Chondrocyte (in vitro differentiated cells): ENCODE data around the gene RAB3IL1. TPM values are rescaled to one million over a fixed set of nuclear protein-coding genes. Genes with fewer than 3 reads are reported as not detected.
A peak's percentile ranks its signal among the peaks of the same experiment; 100 is the strongest.
"Not testable (repeated sequence)": the region's sequence is repeated elsewhere in the genome, so short reads cannot be mapped to it uniquely, and the experiment has no call there.

Experiments used
- DNase-seq: peaks from one replicate; pipeline ENCODE4 v3.0.0; 2021; ENCODE audit warnings: mixed read lengths, low spot score
- H3K27ac Mint-ChIP-seq: one replicate; pipeline ENCODE4 v1.8.0; 2021; ENCODE audit warnings: mild to moderate bottlenecking, moderate library complexity, mixed read lengths; ENCODE audit not compliant: unreplicated experiment
- H3K27me3 Mint-ChIP-seq: 2 replicates; pipeline ENCODE4 v1.8.0; 2021; ENCODE audit warnings: low read depth, mixed read lengths
- H3K36me3 Mint-ChIP-seq: 2 replicates; pipeline ENCODE4 v1.8.0; 2021; ENCODE audit warnings: low read depth, mixed read lengths
- H3K4me1 Mint-ChIP-seq: 2 replicates; pipeline ENCODE4 v1.8.0; 2021; ENCODE audit warnings: low read depth, mild to moderate bottlenecking, mixed read lengths
- H3K4me3 Mint-ChIP-seq: one replicate; pipeline ENCODE4 v1.8.0; 2021; ENCODE audit warnings: mild to moderate bottlenecking, moderate library complexity, mixed read lengths; ENCODE audit not compliant: unreplicated experiment
- H3K9me3 Mint-ChIP-seq: 2 replicates; pipeline ENCODE4 v1.8.0; 2021; ENCODE audit warnings: low read depth, mixed read lengths
- CTCF ChIP-seq: fragments of 200-600 bp; sonication (generic); IDR thresholded peaks from 2 replicates; pipeline ENCODE4 v1.5.0; 2021; ENCODE audit warnings: antibody characterized with exemption, mild to moderate bottlenecking, moderate library complexity
- total RNA-seq: library from RNA; stranded (reverse); gene quantifications from 3 replicates; pipeline ENCODE4 v1.2.1, GENCODE V29; 2021

Gene RAB3IL1
- total RNA-seq, 1 donor from 2014 or later = 24.7 TPM

- no peak for TF ChIP-seq CTCF
- Mint-ChIP-seq H3K36me3 (peaks cover 14% of the 10 kb centered on the region), H3K9me3 (no peaks in the 10 kb centered on the region), H3K4me3 (no peak overlapping the region), H3K27ac (peak overlapping the region; percentile 70), H3K4me1 (peaks cover 78% of the 10 kb centered on the region), H3K27me3 (no peaks in the 10 kb centered on the region)
- DNase-seq = no peak
Observed at GRCh38 chr11:61883327-61883726, 34.0 kb downstream of the RAB3IL1 start.

- Mint-ChIP-seq H3K27ac (peak overlapping the region; percentile 70), H3K9me3 (no peaks in the 10 kb centered on the region)
Observed at GRCh38 chr11:61882879-61883278, 34.5 kb downstream of the RAB3IL1 start.

GRCh38 chr11:61882267-61882666 lies 35.1 kb downstream of the RAB3IL1 start:
- peak overlapping the region; percentile 69 for H3K27ac Mint-ChIP-seq
- H3K9me3 Mint-ChIP-seq, H3K27me3 Mint-ChIP-seq, DNase-seq, H3K4me3 Mint-ChIP-seq: not testable (repeated sequence)
- H3K4me1 Mint-ChIP-seq = peaks cover 71% of the 10 kb centered on the region
- H3K36me3 Mint-ChIP-seq = peaks cover 18% of the 10 kb centered on the region

More at GRCh38 chr11:61882879-61883278, 34.5 kb downstream of the RAB3IL1 start:
- Mint-ChIP-seq H3K4me1 (peaks cover 76% of the 10 kb centered on the region), H3K27me3 (no peaks in the 10 kb centered on the region), H3K4me3 (no peak overlapping the region), H3K36me3 (peaks cover 17% of the 10 kb centered on the region)
- no peak for TF ChIP-seq CTCF
- DNase-seq = no peak

- Mint-ChIP-seq H3K27ac (peak overlapping the region; percentile 75), H3K4me3 (no peak overlapping the region), H3K9me3 (no peaks in the 10 kb centered on the region), H3K36me3 (peaks cover 19% of the 10 kb centered on the region), H3K27me3 (no peaks in the 10 kb centered on the region), H3K4me1 (peaks cover 62% of the 10 kb centered on the region)
- no peak for DNase-seq
- no peak for TF ChIP-seq CTCF
Observed at GRCh38 chr11:61881397-61881796, 36.0 kb downstream of the RAB3IL1 start.

GRCh38 chr11:61880454-61880853 lies 36.9 kb downstream of the RAB3IL1 start:
- TF ChIP-seq CTCF = no peak
- Mint-ChIP-seq H3K4me3 (no peak overlapping the region), H3K9me3 (no peaks in the 10 kb centered on the region), H3K4me1 (peaks cover 54% of the 10 kb centered on the region), H3K36me3 (peaks cover 22% of the 10 kb centered on the region), H3K27me3 (no peaks in the 10 kb centered on the region), H3K27ac (peak overlapping the region; percentile 59)
- no peak for DNase-seq

GRCh38 chr11:61880031-61880430 lies 37.3 kb downstream of the RAB3IL1 start:
- H3K27ac Mint-ChIP-seq = peak overlapping the region; percentile 59
- H3K27me3 Mint-ChIP-seq = no peaks in the 10 kb centered on the region
- DNase-seq = no peak
- H3K4me1 Mint-ChIP-seq = peaks cover 51% of the 10 kb centered on the region
- no peak overlapping the region for H3K4me3 Mint-ChIP-seq
- no peaks in the 10 kb centered on the region for H3K9me3 Mint-ChIP-seq
- H3K36me3 Mint-ChIP-seq = peaks cover 22% of the 10 kb centered on the region
- TF ChIP-seq CTCF = no peak
